ENCODE results near the gene PGD.

The PGD gene

GRCh38 chr1:10430216-10431069 is 31.6 kb downstream of the PGD start, which contains the start of gene CENPS (continued):
- TF ChIP-seq ZFP69B (tag by site-specific recombination; IDR thresholded peaks at IDR 0.05) (peak; percentile 66), ZNF169 (tag by site-specific recombination; IDR thresholded peaks at IDR 0.05) (no peak), ZNF138 (tag by site-specific recombination; IDR thresholded peaks at IDR 0.05; ENCODE audit: borderline replicate concordance) (no peak), ZBTB20 (tag by site-specific recombination; IDR thresholded peaks at IDR 0.05) (peak; percentile 65; the same call in 1 of the 2 replicates), SP7 (tag by site-specific recombination; IDR thresholded peaks at IDR 0.05) (peak; percentile 88), ZNF274 (IDR thresholded peaks at IDR 0.05; ENCODE audit: low read length) (no peak), ZNF274 (tag by site-specific recombination; IDR thresholded peaks at IDR 0.05; ENCODE audit: borderline replicate concordance) (no peak), ZNF10 (tag by site-specific recombination; IDR thresholded peaks at IDR 0.05) (peak; percentile 64; the same call in 1 of the 2 replicates), ZNF600 (tag by site-specific recombination; IDR thresholded peaks at IDR 0.05) (peak; percentile 83), BCL11B (tag by site-specific recombination; IDR thresholded peaks at IDR 0.05; ENCODE audit: low read depth) (peak; percentile 90), ZNF596 (tag by site-specific recombination; IDR thresholded peaks at IDR 0.05) (peak; percentile 46; the same call in 1 of the 2 replicates), ZNF157 (tag by site-specific recombination; IDR thresholded peaks at IDR 0.05) (no peak), ZBTB1 (tag by site-specific recombination; IDR thresholded peaks at IDR 0.05) (peak; percentile 73; the same call in 1 of the 2 replicates), ZNF248 (tag by site-specific recombination; IDR thresholded peaks at IDR 0.05) (no peak), ZNF514 (tag by site-specific recombination; IDR thresholded peaks at IDR 0.05) (no peak), ZNF571 (tag by site-specific recombination; IDR thresholded peaks at IDR 0.05) (no peak), FEZF1 (tag by site-specific recombination; IDR thresholded peaks at IDR 0.05) (no peak)
- TF ChIP-seq, protein P1, sequence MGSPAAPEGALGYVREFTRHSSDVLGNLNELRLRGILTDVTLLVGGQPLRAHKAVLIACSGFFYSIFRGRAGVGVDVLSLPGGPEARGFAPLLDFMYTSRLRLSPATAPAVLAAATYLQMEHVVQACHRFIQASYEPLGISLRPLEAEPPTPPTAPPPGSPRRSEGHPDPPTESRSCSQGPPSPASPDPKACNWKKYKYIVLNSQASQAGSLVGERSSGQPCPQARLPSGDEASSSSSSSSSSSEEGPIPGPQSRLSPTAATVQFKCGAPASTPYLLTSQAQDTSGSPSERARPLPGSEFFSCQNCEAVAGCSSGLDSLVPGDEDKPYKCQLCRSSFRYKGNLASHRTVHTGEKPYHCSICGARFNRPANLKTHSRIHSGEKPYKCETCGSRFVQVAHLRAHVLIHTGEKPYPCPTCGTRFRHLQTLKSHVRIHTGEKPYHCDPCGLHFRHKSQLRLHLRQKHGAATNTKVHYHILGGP (tag by site-specific recombination; IDR thresholded peaks at IDR 0.05) = no peak
- TF ChIP-seq, protein P2, sequence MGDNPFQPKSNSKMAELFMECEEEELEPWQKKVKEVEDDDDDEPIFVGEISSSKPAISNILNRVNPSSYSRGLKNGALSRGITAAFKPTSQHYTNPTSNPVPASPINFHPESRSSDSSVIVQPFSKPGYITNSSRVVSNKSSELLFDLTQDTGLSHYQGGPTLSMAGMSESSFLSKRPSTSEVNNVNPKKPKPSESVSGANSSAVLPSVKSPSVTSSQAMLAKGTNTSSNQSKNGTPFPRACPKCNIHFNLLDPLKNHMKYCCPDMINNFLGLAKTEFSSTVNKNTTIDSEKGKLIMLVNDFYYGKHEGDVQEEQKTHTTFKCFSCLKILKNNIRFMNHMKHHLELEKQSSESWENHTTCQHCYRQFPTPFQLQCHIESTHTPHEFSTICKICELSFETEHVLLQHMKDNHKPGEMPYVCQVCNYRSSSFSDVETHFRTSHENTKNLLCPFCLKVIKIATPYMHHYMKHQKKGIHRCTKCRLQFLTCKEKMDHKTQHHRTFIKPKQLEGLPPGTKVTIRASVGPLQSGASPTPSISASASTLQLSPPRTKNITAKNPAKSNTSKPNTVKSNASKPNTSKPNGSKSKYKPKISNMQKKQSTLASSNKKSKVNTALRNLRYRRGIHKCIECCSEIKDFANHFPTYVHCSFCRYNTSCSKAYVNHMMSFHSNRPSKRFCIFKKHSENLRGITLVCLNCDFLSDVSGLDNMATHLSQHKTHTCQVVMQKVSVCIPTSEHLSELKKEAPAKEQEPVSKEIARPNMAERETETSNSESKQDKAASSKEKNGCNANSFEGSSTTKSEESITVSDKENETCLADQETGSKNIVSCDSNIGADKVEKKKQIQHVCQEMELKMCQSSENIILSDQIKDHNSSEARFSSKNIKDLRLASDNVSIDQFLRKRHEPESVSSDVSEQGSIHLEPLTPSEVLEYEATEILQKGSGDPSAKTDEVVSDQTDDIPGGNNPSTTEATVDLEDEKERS (tag by site-specific recombination; IDR thresholded peaks at IDR 0.05) = no peak
- TF ChIP-seq, protein P3, sequence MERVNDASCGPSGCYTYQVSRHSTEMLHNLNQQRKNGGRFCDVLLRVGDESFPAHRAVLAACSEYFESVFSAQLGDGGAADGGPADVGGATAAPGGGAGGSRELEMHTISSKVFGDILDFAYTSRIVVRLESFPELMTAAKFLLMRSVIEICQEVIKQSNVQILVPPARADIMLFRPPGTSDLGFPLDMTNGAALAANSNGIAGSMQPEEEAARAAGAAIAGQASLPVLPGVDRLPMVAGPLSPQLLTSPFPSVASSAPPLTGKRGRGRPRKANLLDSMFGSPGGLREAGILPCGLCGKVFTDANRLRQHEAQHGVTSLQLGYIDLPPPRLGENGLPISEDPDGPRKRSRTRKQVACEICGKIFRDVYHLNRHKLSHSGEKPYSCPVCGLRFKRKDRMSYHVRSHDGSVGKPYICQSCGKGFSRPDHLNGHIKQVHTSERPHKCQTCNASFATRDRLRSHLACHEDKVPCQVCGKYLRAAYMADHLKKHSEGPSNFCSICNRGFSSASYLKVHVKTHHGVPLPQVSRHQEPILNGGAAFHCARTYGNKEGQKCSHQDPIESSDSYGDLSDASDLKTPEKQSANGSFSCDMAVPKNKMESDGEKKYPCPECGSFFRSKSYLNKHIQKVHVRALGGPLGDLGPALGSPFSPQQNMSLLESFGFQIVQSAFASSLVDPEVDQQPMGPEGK (tag by site-specific recombination; IDR thresholded peaks at IDR 0.05) = peak; percentile 99
- TF ChIP-seq, protein P4, sequence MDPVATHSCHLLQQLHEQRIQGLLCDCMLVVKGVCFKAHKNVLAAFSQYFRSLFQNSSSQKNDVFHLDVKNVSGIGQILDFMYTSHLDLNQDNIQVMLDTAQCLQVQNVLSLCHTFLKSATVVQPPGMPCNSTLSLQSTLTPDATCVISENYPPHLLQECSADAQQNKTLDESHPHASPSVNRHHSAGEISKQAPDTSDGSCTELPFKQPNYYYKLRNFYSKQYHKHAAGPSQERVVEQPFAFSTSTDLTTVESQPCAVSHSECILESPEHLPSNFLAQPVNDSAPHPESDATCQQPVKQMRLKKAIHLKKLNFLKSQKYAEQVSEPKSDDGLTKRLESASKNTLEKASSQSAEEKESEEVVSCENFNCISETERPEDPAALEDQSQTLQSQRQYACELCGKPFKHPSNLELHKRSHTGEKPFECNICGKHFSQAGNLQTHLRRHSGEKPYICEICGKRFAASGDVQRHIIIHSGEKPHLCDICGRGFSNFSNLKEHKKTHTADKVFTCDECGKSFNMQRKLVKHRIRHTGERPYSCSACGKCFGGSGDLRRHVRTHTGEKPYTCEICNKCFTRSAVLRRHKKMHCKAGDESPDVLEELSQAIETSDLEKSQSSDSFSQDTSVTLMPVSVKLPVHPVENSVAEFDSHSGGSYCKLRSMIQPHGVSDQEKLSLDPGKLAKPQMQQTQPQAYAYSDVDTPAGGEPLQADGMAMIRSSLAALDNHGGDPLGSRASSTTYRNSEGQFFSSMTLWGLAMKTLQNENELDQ (tag by site-specific recombination; IDR thresholded peaks at IDR 0.05; ENCODE audit: low read depth) = no peak
- TF ChIP-seq, protein P5, sequence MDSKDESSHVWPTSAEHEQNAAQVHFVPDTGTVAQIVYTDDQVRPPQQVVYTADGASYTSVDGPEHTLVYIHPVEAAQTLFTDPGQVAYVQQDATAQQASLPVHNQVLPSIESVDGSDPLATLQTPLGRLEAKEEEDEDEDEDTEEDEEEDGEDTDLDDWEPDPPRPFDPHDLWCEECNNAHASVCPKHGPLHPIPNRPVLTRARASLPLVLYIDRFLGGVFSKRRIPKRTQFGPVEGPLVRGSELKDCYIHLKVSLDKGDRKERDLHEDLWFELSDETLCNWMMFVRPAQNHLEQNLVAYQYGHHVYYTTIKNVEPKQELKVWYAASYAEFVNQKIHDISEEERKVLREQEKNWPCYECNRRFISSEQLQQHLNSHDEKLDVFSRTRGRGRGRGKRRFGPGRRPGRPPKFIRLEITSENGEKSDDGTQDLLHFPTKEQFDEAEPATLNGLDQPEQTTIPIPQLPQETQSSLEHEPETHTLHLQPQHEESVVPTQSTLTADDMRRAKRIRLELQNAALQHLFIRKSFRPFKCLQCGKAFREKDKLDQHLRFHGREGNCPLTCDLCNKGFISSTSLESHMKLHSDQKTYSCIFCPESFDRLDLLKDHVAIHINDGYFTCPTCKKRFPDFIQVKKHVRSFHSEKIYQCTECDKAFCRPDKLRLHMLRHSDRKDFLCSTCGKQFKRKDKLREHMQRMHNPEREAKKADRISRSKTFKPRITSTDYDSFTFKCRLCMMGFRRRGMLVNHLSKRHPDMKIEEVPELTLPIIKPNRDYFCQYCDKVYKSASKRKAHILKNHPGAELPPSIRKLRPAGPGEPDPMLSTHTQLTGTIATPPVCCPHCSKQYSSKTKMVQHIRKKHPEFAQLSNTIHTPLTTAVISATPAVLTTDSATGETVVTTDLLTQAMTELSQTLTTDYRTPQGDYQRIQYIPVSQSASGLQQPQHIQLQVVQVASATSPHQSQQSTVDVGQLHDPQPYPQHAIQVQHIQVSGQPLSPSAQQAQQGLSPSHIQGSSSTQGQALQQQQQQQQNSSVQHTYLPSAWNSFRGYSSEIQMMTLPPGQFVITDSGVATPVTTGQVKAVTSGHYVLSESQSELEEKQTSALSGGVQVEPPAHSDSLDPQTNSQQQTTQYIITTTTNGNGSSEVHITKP (tag by site-specific recombination; IDR thresholded peaks at IDR 0.05) = peak; percentile 38; the same call in 1 of the 2 replicates
- TF ChIP-seq, protein P6, sequence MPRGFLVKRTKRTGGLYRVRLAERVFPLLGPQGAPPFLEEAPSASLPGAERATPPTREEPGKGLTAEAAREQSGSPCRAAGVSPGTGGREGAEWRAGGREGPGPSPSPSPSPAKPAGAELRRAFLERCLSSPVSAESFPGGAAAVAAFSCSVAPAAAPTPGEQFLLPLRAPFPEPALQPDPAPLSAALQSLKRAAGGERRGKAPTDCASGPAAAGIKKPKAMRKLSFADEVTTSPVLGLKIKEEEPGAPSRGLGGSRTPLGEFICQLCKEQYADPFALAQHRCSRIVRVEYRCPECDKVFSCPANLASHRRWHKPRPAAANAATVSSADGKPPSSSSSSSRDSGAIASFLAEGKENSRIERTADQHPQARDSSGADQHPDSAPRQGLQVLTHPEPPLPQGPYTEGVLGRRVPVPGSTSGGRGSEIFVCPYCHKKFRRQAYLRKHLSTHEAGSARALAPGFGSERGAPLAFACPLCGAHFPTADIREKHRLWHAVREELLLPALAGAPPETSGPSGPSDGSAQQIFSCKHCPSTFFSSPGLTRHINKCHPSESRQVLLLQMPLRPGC (tag by site-specific recombination; IDR thresholded peaks at IDR 0.05) = peak; percentile 82
